GM18526 (cell line): Measurements from ENCODE around the gene PRELP.

Experiments used
- POLR2A ChIP-seq: IDR thresholded peaks from 3 replicates; pipeline ENCODE4 v1.6.1; 2011; ENCODE audit not compliant: insufficient read length; ENCODE audit errors: extremely low read depth

PRELP gene

GRCh38 chr1:203520315-203520714 is 44.7 kb downstream of the PRELP start:
- TF ChIP-seq POLR2A: no peak

DNA sequence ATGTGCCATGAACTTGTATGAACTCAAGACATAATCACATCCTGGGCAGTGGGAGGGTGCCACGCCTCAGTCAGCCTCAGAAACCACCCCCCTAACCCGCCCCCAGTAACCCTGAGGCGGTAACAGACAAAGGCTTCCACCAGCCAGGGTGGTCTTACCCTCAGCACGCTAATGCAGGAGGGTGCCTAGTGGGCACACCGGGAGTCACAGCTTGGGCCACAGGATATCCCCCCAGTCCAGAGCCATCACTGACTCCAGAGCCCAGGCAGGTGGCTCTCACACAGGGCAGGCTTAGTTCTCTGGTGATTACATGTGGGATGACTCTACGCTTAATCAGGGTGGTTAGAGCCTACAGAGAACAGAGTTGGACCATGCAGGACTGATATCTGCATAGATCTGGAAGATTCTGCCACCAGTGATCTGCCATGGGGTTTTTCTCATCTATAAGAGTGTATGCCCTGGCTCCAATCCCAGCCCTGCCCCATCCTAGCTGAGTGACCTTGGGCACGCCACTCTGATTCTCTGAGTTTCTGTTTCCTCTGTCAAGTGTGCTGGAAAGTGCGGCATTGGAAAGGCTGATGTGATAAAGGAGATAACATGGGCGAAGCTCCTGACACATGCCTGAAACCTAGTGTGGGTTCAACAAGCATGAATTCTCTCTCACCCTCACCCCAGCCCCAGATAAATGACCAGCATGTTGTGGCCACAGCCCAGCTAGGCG is 45.6 kb downstream of the PRELP start:
- no peak for TF ChIP-seq POLR2A

DNA sequence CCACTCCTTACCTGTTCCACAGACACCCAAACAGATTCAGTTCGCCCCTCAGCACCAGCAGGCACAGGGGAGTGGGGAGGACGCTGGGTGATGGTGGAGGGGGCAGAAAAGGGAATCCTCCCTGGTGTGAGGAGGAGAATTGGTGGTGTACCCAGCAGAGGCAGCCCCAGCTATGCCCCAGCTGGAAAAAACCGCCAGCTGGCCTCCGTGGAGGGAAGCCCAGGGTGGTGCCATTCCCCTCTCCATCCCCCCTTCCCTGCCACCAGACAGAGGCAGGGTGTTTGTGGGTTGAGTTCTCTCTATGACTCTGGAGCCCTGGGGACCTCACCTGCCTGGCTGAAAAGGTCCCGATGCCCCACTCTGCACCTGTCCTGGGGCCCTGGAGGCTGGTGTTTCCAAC is 46.2 kb downstream of the PRELP start:
- TF ChIP-seq POLR2A: no peak

DNA sequence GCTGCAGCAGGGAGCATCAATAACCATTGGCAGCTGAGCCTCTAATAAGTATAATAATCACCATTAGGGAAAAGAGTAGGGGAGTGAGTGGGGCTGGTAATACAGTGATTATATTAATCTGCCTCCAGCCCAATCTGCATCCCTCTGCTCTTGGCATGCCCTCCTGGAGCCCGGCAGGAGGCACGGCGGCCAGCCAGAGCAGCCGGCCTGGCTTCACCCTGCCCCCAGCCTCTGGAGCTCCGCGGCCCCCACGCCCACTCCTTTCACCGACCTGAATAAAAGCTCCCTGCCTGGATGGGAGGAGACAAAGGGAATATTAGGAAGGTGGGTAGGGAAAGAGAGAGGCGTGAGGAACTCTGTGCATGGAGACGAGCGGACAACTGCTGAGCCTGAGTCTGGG is 46.6 kb downstream of the PRELP start:
- TF ChIP-seq POLR2A: no peak

GRCh38 chr1:203523667-203524066 is 48.1 kb downstream of the PRELP start:
- TF ChIP-seq POLR2A: no peak

GRCh38 chr1:203524152-203524551 is 48.5 kb downstream of the PRELP start:
- no peak for TF ChIP-seq POLR2A

GRCh38 chr1:203524824-203525223 is 49.2 kb downstream of the PRELP start:
- TF ChIP-seq POLR2A: no peak

DNA sequence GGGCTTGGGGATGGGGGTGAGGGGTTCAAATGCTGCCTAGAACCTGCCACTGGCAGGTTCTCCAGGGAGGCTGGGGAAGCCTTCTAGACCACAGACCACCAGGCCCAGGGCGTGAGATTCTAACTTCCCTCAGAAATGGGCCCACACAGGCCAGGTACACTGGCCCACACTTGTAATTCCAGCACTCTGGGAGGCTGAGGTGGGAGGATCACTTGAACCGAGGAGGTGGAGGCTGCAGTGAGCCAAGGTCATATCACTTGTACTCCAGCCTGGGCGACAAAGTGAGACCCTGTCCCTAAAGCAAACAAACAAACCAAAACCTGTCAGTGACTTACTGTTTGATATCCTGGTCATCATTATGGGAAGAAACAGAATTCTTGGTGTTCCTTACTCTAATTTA is 50.1 kb downstream of the PRELP start:
- no peak for TF ChIP-seq POLR2A

DNA sequence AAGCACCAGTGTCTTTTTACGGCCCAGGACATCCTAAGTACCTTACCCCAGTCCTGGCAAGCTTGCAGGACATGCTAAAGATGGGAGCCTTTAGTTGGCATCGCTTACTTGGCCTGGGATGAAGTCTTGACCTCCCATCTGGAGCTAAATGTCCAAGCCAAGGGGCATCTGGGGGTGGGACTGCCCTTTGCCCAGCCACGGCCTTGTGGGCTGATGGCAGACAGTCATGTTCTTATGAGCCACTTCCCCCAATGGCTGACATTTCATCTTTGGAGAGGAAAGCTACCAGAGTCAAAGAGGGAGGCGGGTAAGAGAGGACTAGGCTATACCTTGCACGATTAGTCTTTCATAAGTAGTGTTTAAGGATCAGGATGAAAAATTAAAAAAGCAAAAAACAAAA is 50.5 kb downstream of the PRELP start:
- TF ChIP-seq POLR2A: no peak

DNA sequence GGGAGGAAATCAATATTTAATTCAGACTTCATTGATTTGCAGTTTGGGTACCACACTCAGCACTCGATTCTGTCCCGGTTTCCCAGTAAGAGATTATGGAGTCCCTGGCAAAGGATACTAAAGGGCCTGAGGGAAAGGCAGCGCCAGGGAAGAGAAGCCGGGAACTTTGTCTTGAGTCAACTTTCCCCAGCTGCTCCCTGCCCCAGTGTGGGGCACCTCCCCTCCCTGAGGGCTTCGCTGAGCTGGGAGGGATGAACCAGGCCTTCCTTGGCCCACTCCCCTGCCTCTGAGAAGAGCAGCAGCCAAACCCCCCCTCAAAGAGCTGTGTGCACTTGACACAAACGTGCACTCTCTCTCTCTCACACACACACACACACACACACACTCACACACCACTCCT is 51.0 kb downstream of the PRELP start:
- TF ChIP-seq POLR2A: no peak

- no peak for TF ChIP-seq POLR2A
Measured at GRCh38 chr1:203527013-203527412, 51.4 kb downstream of the PRELP start.

GRCh38 chr1:203528063-203528462 is 52.5 kb downstream of the PRELP start:
- TF ChIP-seq POLR2A: no peak

GRCh38 chr1:203528976-203529835 is 53.6 kb downstream of the PRELP start:
- TF ChIP-seq POLR2A: no peak

GRCh38 chr1:203531063-203531462 is 55.5 kb downstream of the PRELP start:
- TF ChIP-seq POLR2A: no peak

DNA sequence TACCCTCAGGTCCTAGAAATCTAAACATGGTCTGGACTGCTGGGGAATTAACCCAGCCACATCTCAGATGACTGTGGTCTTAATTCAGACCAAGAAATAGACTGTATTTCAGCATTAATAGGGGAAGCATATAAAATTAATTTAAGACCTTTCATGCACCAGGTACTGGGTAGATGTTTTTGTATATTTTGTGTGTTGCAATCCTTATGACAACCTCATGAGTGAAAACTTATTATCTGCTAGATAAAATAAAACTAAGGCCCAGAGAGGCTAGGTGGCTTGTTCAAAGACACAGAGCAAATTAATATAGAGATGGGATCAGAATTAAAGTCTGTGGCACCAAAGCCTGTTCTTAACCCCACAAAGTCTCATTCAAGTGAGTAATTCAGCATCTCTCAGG is 58.4 kb downstream of the PRELP start:
- TF ChIP-seq POLR2A: no peak

- no peak for TF ChIP-seq POLR2A
Measured at GRCh38 chr1:203534526-203534925, 58.9 kb downstream of the PRELP start.

GRCh38 chr1:203536575-203536974 is 61.0 kb downstream of the PRELP start:
- no peak for TF ChIP-seq POLR2A

DNA sequence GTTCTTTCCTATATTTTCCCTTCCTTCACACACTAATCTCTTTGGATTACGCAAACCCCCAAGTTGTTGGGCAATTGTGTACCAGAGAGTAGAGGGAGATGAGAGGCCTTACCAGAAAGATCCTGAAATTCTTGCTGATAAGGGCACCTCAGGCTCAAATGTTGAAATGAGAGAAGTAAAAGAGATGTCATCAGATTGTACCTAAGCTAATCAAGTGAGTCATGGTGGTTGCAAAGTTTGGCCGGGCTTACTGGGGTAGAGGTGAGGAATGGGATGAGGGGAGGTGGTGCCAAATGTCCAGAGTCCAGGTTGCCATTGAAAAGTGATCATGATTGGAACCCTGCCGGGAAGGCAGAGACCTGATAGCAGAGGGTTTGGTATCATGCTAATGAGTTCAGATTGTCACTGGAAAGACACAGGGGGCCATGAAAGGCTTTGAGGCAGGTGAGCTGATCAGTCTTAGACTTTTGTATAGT is 61.4 kb downstream of the PRELP start:
- TF ChIP-seq POLR2A: no peak
